Ectodermal cell (in vitro differentiated cells): ENCODE measurements around the gene TCF7L2.
A peak's percentile ranks its signal among the peaks of the same experiment; 100 is the strongest.

Experiments
- H3K27ac ChIP-seq: 2 replicates; pipeline ENCODE4 v1.7.0; 2013; ENCODE audit warnings: mild to moderate bottlenecking, low read depth, low read length; ENCODE audit not compliant: insufficient read depth, poor library complexity, severe bottlenecking
- H3K27me3 ChIP-seq: 2 replicates; pipeline ENCODE4 v1.7.0; 2013; ENCODE audit warnings: mild to moderate bottlenecking, low read length; ENCODE audit not compliant: insufficient read depth, control insufficient read depth, poor library complexity, severe bottlenecking
- H3K36me3 ChIP-seq: one replicate; pipeline ENCODE4 v1.7.0; 2013; ENCODE audit warnings: low read length; ENCODE audit not compliant: control insufficient read depth, insufficient read depth
- H3K4me1 ChIP-seq: one replicate; pipeline ENCODE4 v1.7.0; 2013; ENCODE audit warnings: low read length; ENCODE audit not compliant: control insufficient read depth, insufficient read depth
- H3K4me3 ChIP-seq: 2 replicates; pipeline ENCODE4 v1.7.0; 2013; ENCODE audit warnings: low read depth, low read length, control low read depth; ENCODE audit not compliant: insufficient read depth
- H3K9me3 ChIP-seq: 2 replicates; pipeline ENCODE4 v1.7.0; 2013; ENCODE audit warnings: mild to moderate bottlenecking, low read length, moderate library complexity; ENCODE audit not compliant: control insufficient read depth
- WGBS, 2 experiments: methylation state at CpG; one replicate each; pipeline ENCODE4 v1.1.7; 2013; ENCODE audit warnings: missing lambda C conversion rate in 2 of 2; 5-methylcytosine and 5-hydroxymethylcytosine counted together

Gene TCF7L2

DNA sequence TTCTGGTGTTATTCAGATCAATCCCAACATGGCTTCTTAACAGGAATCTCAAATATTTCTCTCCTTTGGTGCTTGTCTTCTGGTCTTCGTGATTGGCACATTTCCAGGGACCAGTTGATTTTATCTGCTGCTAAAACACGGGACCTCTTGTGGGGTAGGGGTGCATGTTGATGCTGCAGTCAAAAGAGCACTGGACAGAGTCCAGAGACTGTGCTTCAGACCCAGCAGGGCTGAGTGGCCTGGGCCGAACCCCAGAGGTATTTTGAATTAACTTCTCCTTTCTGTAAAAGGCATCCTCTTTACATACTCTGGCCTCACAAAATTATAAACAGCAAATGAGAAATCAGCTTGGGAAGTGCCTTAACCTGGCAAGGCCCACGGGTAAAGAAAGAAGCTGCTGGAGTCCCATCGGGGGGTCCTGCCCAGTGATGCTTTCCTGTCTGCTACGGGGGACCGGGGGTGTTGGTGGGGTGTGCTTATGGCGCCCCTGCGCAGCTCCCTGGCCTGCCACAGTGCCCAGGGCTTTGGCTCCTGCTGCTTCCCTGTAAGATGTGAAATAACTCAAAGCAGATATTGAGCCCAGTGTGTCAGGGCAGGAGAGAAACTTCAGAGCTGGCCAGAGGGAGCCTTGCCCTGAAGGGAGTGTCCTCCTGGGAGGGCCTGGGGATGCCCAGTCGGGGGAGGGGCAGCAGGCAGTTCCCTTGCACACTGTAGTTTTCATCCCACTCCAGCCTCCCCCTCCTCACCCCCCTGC lies 230.5 kb downstream of the TCF7L2 start:
- no peak overlapping the region for H3K27ac ChIP-seq
- 80 to 85% methylated on average over 10 of the region's 10 CpGs for WGBS, 2 experiments
- no peaks in the 10 kb centered on the region for H3K9me3 ChIP-seq
- H3K27me3 ChIP-seq, result no peaks in the 10 kb centered on the region
- peaks cover 19% of the 10 kb centered on the region for H3K4me1 ChIP-seq
- H3K4me3 ChIP-seq, result no peak overlapping the region
- H3K36me3 ChIP-seq, result no peaks in the 10 kb centered on the region

DNA sequence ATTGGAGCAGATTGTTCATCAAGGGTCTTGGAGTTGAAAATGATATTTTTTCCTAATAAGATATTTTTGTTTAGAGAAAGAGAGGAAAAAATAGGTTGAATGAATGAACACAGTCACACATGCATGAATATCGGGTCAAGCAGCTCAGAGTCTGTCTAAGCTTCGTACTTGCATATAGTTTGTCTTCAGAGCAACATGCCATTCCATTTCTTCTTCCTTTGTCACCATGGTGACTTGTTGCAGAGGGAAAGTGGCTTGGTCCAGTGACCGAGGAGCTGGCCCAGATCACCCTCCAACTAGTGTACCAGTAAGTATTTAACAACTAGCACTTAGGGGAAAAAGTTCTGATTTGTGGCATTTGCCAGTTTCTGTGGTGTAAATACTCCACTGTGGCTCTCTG lies 232.1 kb downstream of the TCF7L2 start:
- Histone ChIP-seq H3K27me3 (no peaks in the 10 kb centered on the region), H3K36me3 (no peaks in the 10 kb centered on the region), H3K4me1 (peaks cover 18% of the 10 kb centered on the region), H3K9me3 (no peaks in the 10 kb centered on the region), H3K4me3 (no peak overlapping the region), H3K27ac (no peak overlapping the region)
- 79 to 89% methylated on average over 3 of the region's 3 CpGs for WGBS, 2 experiments

DNA sequence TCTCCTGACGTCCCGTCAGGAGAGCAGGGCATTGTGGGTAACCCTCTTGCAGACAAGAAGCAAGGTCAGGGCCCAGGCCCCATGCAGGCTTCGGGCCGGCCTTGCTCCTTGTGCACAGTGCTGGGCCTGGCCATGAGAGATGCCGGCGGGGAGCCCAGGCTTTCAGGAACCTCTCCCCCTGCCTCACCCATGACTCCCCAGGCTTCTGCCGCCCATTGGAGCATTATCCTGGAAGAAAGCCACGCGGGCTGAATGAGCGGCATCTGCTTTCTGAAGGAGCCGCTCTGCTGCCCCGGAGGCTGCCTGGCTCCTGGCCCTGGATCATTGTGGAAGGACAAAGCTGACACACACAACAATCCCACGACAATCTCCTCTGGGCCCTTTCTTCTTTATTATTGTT lies 233.5 kb downstream of the TCF7L2 start:
- Histone ChIP-seq H3K4me1 (peaks cover 6% of the 10 kb centered on the region), H3K9me3 (no peaks in the 10 kb centered on the region), H3K27me3 (no peaks in the 10 kb centered on the region), H3K4me3 (no peak overlapping the region), H3K27ac (no peak overlapping the region), H3K36me3 (no peaks in the 10 kb centered on the region)
- 87 to 89% methylated on average over 13 of the region's 13 CpGs for WGBS, 2 experiments

DNA sequence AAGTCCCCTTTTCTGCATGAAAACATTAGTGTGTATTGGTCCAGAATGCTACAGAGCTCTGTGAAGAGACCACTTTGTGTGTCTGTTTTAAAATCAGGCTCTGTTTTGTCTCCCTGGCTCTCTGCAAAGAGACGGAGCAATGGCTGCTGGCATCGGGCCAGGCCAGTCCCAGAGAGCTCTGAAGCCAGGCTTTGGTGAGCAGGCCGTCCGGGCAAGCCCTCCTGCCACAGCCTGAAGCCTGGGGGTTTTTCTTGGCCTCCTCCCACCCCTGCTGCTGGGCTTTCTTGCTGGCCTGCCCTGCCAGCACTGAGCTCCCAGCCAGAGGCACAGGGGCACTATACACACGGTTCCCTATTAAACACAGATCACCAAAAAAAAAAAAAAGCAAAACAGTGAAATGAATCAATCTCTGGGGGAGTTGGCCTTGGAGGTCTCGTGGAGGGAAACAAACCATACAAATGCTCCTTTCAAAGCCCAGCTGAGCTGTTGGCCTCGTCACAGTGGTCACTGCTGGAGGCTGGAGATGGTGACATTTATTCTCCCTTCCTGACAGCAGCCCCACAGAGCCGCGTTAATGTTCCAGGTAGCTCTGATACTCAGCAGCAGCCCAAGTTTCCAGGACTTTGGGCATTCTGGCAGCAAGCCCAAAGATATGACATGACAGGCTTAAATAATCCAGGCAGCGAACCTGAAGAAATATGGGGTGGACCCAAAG lies 237.2 kb downstream of the TCF7L2 start:
- H3K4me3 ChIP-seq, result no peak overlapping the region
- H3K9me3 ChIP-seq, result no peaks in the 10 kb centered on the region
- H3K36me3 ChIP-seq, result no peaks in the 10 kb centered on the region
- H3K27ac ChIP-seq, result peak overlapping the region; percentile 26
- WGBS, 2 experiments, result 78 to 81% methylated on average over 10 of the region's 10 CpGs
- no peaks in the 10 kb centered on the region for H3K4me1 ChIP-seq
- no peaks in the 10 kb centered on the region for H3K27me3 ChIP-seq

DNA sequence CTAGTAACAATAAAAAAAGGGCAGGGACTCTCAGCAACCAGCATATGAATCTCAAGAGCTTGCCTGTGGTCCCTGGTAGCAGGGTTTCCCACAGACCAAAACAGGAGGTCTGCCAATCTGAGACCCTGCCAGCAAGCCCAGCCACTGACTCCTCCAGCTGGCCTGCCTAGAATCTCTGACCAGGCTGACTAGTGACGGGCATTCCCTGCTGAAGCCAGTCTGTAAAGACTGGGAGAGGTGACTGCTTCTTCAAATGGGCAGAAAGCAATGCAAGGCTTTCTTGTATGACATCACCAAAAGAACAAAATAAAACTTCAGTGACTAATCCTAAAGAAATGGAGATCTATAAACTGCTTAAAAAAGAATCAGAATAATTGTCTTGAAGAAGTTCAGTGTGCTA lies 249.4 kb downstream of the TCF7L2 start:
- WGBS, 2 experiments, result 76 to 87% methylated on average over 1 of the region's 1 CpG
- H3K36me3 ChIP-seq, result no peaks in the 10 kb centered on the region
- H3K27ac ChIP-seq, result no peak overlapping the region
- H3K4me3 ChIP-seq, result no peak overlapping the region
- H3K9me3 ChIP-seq, result no peaks in the 10 kb centered on the region
- H3K4me1 ChIP-seq, result no peaks in the 10 kb centered on the region
- no peaks in the 10 kb centered on the region for H3K27me3 ChIP-seq

DNA sequence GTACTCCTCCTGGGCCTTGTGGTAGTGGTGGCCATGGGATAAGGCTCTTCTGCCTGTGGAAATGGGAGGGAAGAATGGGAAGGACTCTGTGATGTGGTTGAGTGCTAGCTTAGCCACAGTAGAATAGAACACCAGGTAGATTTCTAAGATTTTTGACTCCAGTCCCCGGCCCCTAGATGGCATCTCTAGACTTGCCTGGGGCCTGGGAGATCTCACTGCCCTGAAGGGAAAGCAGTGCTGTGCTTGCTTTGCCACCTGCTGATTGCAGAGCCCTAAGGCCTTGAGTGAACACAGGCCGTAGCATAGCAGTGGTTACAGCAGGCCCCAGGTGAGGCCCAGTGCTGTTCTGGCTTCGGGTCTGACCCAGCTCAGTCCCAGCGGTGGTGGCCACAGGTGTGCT lies 252.0 kb downstream of the TCF7L2 start:
- H3K4me1 ChIP-seq, result no peaks in the 10 kb centered on the region
- H3K4me3 ChIP-seq, result no peak overlapping the region
- no peak overlapping the region for H3K27ac ChIP-seq
- no peaks in the 10 kb centered on the region for H3K27me3 ChIP-seq
- no peaks in the 10 kb centered on the region for H3K36me3 ChIP-seq
- 80% methylated on average over 3 to 4 of the region's 4 CpGs for WGBS, 2 experiments
- no peaks in the 10 kb centered on the region for H3K9me3 ChIP-seq

DNA sequence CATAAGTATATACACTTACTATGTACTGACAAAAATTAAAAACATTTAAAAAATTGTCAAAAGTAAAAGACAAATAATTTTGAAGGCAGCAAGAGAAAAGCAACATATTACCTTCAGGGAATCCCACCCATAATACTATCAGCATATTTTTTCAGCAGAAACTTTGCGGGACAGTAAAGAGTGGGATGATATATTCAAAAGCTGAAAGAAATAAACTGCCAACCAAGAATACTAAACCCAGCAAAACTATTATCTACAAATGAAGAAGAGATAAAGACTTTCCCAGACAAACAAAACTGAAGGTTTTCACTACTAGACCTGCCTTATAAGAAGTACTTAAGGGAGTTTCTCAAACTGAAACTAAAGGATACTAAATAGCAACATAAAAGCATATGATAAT lies 257.9 kb downstream of the TCF7L2 start:
- WGBS, 2 experiments, result no CpG with 5 or more reads among the region's 1 CpG
- H3K9me3 ChIP-seq, result no peaks in the 10 kb centered on the region
- H3K4me3 ChIP-seq, result no peak overlapping the region
- H3K4me1 ChIP-seq, result no peaks in the 10 kb centered on the region
- no peaks in the 10 kb centered on the region for H3K36me3 ChIP-seq
- H3K27ac ChIP-seq, result no peak overlapping the region
- no peaks in the 10 kb centered on the region for H3K27me3 ChIP-seq

DNA sequence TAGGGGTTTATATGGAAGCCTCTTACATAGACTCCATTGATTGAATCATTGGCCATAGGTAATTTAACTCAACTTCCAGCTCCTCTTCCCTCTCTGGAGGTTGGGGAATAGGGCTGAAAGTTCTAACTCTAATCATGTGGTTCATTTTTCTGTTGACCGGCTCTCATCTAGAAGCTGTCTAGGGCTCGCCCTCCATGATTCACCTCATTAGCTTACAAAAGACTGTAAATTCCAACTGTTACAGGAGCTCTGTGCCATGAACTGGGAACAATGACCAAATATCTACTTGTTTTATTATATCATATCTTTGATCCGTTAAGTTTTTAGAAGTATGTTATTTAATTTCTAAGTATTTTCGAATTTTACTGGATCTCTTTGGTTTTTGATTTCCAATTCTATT lies 263.0 kb downstream of the TCF7L2 start:
- no peak overlapping the region for H3K4me3 ChIP-seq
- WGBS, 2 experiments, result 92 to 97% methylated on average over 3 to 4 of the region's 4 CpGs
- no peak overlapping the region for H3K27ac ChIP-seq
- H3K4me1 ChIP-seq, result no peaks in the 10 kb centered on the region
- no peaks in the 10 kb centered on the region for H3K27me3 ChIP-seq
- no peaks in the 10 kb centered on the region for H3K36me3 ChIP-seq
- H3K9me3 ChIP-seq, result no peaks in the 10 kb centered on the region

DNA sequence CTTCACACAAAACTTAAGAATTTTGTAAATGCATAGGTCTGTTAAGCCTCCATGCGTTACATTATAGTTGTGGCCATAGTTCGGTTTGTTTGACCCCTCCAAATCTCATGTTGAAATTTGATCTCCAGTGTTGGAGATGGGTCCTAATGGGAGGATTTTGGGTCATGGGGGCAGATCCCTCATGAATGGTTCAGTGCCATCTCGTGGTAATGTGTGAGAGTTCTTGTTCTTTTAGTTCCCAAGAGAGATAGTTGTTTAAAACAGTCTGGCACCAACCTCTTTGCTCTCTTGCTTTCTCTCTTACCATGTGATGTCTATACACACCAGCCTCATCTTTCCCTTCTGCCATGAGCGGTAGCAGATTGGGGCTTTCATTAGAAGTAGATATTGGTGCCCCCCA lies 264.3 kb downstream of the TCF7L2 start:
- 85 to 92% methylated on average over 4 of the region's 4 CpGs for WGBS, 2 experiments
- Histone ChIP-seq H3K27ac (no peak overlapping the region), H3K27me3 (no peaks in the 10 kb centered on the region), H3K4me3 (no peak overlapping the region), H3K4me1 (no peaks in the 10 kb centered on the region), H3K36me3 (no peaks in the 10 kb centered on the region), H3K9me3 (no peaks in the 10 kb centered on the region)

DNA sequence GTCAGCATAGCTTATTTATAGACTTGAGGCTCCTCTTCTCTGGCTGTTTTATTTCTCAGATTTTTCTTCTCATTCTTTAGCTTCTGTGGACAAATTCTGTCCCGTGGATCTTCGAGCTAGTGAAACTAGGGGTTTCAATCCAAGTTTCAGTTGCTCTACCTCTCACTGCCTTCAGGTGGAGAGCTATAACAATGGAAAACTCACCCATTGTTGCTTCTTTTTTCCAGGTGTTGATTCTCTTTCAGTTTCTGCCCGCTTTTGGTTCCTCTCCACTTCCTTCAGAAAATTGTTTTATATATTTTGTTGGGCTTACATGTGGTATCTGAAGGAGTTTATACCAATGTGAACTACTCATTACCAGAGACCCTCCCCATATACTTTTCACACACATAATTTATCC lies 266.1 kb downstream of the TCF7L2 start:
- Histone ChIP-seq H3K27ac (no peak overlapping the region), H3K4me3 (no peak overlapping the region), H3K27me3 (no peaks in the 10 kb centered on the region), H3K4me1 (no peaks in the 10 kb centered on the region), H3K36me3 (no peaks in the 10 kb centered on the region), H3K9me3 (no peaks in the 10 kb centered on the region)
- WGBS, 2 experiments, result 70 to 74% methylated on average over 2 of the region's 3 CpGs
